CD14-positive monocyte (primary cell): Measurements from ENCODE around the gene RNF175. TPM values are rescaled to one million over a fixed set of nuclear protein-coding genes. Genes with fewer than 3 reads are reported as not detected.

Experiments
- DNase-seq, 3 donors: peaks; one replicate each; pipeline ENCODE4 v3.0.0-alpha.2; 2011 to 2022
- H2AFZ ChIP-seq: 2 replicates; pipeline ENCODE4 v1.6.0; 2012; ENCODE audit warnings: mild to moderate bottlenecking, low read depth, low read length, inconsistent platforms; ENCODE audit not compliant: insufficient read depth, poor library complexity, severe bottlenecking
- H3K27ac ChIP-seq, 2 donors: 1 replicate in 1 of 2; 2 replicates in 1 of 2; pipeline ENCODE4 v1.5.1; 2012 to 2013; ENCODE audit warnings: low read length in 2 of 2, control low read depth in 1 of 2, inconsistent platforms in 1 of 2, low read depth in 1 of 2, mild to moderate bottlenecking in 1 of 2
- H3K27me3 ChIP-seq, 2 donors: one replicate each; pipeline versions ENCODE4 v1.6.0 to v1.6.1; 2011 to 2013; ENCODE audit warnings: low read length in 2 of 2; ENCODE audit not compliant: control insufficient read depth in 2 of 2, insufficient read depth in 2 of 2
- H3K36me3 ChIP-seq, 2 donors: replicated peaks in 1 of 2; 1 replicate in 1 of 2; 2 replicates in 1 of 2; pipeline versions ENCODE4 v1.5.1 to v1.6.1; 2012 to 2013; ENCODE audit warnings: low read length in 2 of 2, control low read depth in 1 of 2, inconsistent platforms in 1 of 2, mild to moderate bottlenecking in 1 of 2; ENCODE audit not compliant: insufficient read depth in 2 of 2, control insufficient read depth in 1 of 2
- H3K4me1 ChIP-seq, 2 donors: 1 replicate in 1 of 2; 2 replicates in 1 of 2; pipeline versions ENCODE4 v1.5.1 to v1.6.1; 2012 to 2013; ENCODE audit warnings: low read length in 2 of 2, control low read depth in 1 of 2, inconsistent platforms in 1 of 2, mild to moderate bottlenecking in 1 of 2, moderate library complexity in 1 of 2; ENCODE audit not compliant: insufficient read depth in 2 of 2, control insufficient read depth in 1 of 2
- H3K4me2 ChIP-seq: replicated peaks from 2 replicates; pipeline ENCODE3; 2012; ENCODE audit warnings: low read length, moderate library complexity, mild to moderate bottlenecking; ENCODE audit not compliant: poor library complexity, severe bottlenecking; ENCODE audit errors: extremely low read depth
- H3K4me3 ChIP-seq, 3 experiments: fragments of 200-600 bp in 1 of 3; sonication (generic) in 1 of 3; replicated peaks in 1 of 3; 1 replicate in 2 of 3; 2 replicates in 1 of 3; pipeline ENCODE4 v1.5.1; 2011 to 2013; ENCODE audit warnings: low read length in 3 of 3, mild to moderate bottlenecking in 3 of 3, control low read depth in 2 of 3, low read depth in 2 of 3, inconsistent platforms in 1 of 3, moderate library complexity in 1 of 3
- H3K79me2 ChIP-seq: 2 replicates; pipeline ENCODE4 v1.6.0; 2012; ENCODE audit warnings: mild to moderate bottlenecking, control low read depth, inconsistent platforms, low read length, moderate library complexity; ENCODE audit not compliant: insufficient read depth
- H3K9ac ChIP-seq: 2 replicates; pipeline ENCODE4 v1.6.0; 2017; ENCODE audit warnings: low read length, mild to moderate bottlenecking; ENCODE audit not compliant: insufficient read depth, poor library complexity, severe bottlenecking
- H3K9me3 ChIP-seq, 2 donors: replicated peaks in 1 of 2; 1 replicate in 1 of 2; 2 replicates in 1 of 2; pipeline versions ENCODE4 v1.5.1 to v1.6.1; 2012 to 2013; ENCODE audit warnings: low read length in 2 of 2, control low read depth in 1 of 2; ENCODE audit not compliant: control insufficient read depth in 1 of 2, insufficient read depth in 1 of 2
- H4K20me1 ChIP-seq: 2 replicates; pipeline ENCODE4 v1.6.0; 2012; ENCODE audit warnings: mild to moderate bottlenecking, low read length, control low read depth, moderate library complexity; ENCODE audit not compliant: insufficient read depth
- H3K27ac Mint-ChIP-seq, 7 donors: one replicate each; pipeline ENCODE4 v1.8.0; 2020; ENCODE audit warnings: mild to moderate bottlenecking in 7 of 7, mixed read lengths in 7 of 7, moderate library complexity in 6 of 7, inconsistent platforms in 2 of 7
- H3K27me3 Mint-ChIP-seq, 3 donors: one replicate each; pipeline ENCODE4 v1.8.0; 2021 to 2022; ENCODE audit warnings: low read depth in 3 of 3, mild to moderate bottlenecking in 3 of 3, mixed read lengths in 3 of 3, moderate library complexity in 3 of 3, inconsistent platforms in 1 of 3
- H3K36me3 Mint-ChIP-seq, 2 donors: one replicate each; pipeline ENCODE4 v1.8.0; 2020; ENCODE audit warnings: mixed read lengths in 2 of 2, inconsistent platforms in 1 of 2, mild to moderate bottlenecking in 1 of 2
- H3K4me1 Mint-ChIP-seq: one replicate; pipeline ENCODE4 v1.8.0; 2020; ENCODE audit warnings: mild to moderate bottlenecking, mixed read lengths
- H3K4me3 Mint-ChIP-seq, 2 donors: one replicate each; pipeline ENCODE4 v1.8.0; 2020; ENCODE audit warnings: mild to moderate bottlenecking in 2 of 2, mixed read lengths in 2 of 2, moderate library complexity in 1 of 2
- H3K9me3 Mint-ChIP-seq, 7 donors: one replicate each; pipeline ENCODE4 v1.8.0; 2020 to 2022; ENCODE audit warnings: mixed read lengths in 7 of 7, mild to moderate bottlenecking in 6 of 7, moderate library complexity in 6 of 7, inconsistent platforms in 2 of 7
- WGBS: methylation state at CpG from one replicate; pipeline ENCODE4 v1.1.5; 2013; ENCODE audit warnings: missing lambda C conversion rate; ENCODE audit not compliant: insufficient coverage; 5-methylcytosine and 5-hydroxymethylcytosine counted together
- intact Hi-C, 2 donors: fragments of 100-400 bp; cut with micrococcal nuclease; formaldehyde crosslinking; loops; one replicate each; pipeline versions ENCODE4 v1.15.0 to v1.15.1; 2023
- polyA plus RNA-seq, 3 donors: library from polyadenylated mRNA; depleted of rRNA in 1 of 3; unstranded in 2 of 3; stranded (reverse) in 1 of 3; fragments of 300-500 nt in 2 of 3; fragments of >200 nt in 1 of 3; fragmentation: Illumina TruSeq in 2 of 3; gene quantifications; 1 replicate in 2 of 3; 2 replicates in 1 of 3; pipeline ENCODE4 v1.2.3, GENCODE V29; 2012 to 2021
- TF ChIP-seq, protein P1 (sequence below): fragments of 200-600 bp; IDR thresholded peaks from one replicate; pipeline ENCODE4 v1.8.0; 2022; ENCODE audit warnings: antibody characterized with exemption, mild to moderate bottlenecking

Gene RNF175
- polyA plus RNA-seq, 3 donors = 0.36 to 0.91 (median 0.55) TPM

DNA sequence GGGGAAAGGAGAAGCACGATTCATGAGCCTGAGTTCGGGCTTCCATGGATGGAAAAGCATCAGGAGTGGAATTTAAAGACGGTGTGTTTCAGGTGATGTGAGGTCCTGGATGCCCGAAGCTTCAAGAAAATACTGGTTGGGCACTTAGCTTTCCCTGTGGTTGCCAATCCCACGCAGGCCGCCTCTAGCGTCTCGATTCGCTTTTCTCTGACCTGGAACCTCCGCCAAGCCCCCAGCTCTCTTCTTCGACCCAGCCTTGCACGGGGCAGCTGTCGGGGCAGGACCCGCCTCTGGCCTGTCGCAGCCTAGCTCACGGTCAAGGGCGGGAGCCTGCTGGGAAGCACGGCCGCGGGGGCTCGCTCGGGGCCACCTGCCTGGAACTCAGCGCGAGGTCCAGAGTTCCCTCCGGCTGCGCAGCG lies 76.1 kb downstream of the RNF175 start:
- peak overlapping the region; percentile 93 to 98 (median 94) for H3K4me3 ChIP-seq
- peaks cover 32 to 67% of the 10 kb centered on the region in 2 donors for H3K4me1 ChIP-seq
- peak overlapping the region; percentile 98 for H3K9ac ChIP-seq
- Mint-ChIP-seq H3K4me1 (peaks cover 48% of the 10 kb centered on the region), H3K4me3 (peak overlapping the region; percentile 94 to 99), H3K9me3 (peaks cover 10 to 18% (median 12%) of the 10 kb centered on the region in 7 donors), H3K27me3 (peaks cover 0 to 4% (median 0%) of the 10 kb centered on the region in 3 donors), H3K36me3 (peaks cover 36 to 37% of the 10 kb centered on the region in 2 donors), H3K27ac (peak overlapping the region in 6 of 7 donors; percentile 80 to 94 (median 87))
- WGBS = 8% methylated on average over 26 of the region's 27 CpGs
- DNase-seq = no peak
- peaks cover 11 to 13% of the 10 kb centered on the region in 2 donors for H3K9me3 ChIP-seq
- intact Hi-C loops = loop anchor here in 1 of 2 donors (5.0 to 10.0 kb wide), 2 partner anchors 41 to 61 kb away; no protein-coding TSS in a partner anchor
- peaks cover 56% of the 10 kb centered on the region for H3K79me2 ChIP-seq
- no peaks in the 10 kb centered on the region for H3K27me3 ChIP-seq
- TF ChIP-seq, protein P1, sequence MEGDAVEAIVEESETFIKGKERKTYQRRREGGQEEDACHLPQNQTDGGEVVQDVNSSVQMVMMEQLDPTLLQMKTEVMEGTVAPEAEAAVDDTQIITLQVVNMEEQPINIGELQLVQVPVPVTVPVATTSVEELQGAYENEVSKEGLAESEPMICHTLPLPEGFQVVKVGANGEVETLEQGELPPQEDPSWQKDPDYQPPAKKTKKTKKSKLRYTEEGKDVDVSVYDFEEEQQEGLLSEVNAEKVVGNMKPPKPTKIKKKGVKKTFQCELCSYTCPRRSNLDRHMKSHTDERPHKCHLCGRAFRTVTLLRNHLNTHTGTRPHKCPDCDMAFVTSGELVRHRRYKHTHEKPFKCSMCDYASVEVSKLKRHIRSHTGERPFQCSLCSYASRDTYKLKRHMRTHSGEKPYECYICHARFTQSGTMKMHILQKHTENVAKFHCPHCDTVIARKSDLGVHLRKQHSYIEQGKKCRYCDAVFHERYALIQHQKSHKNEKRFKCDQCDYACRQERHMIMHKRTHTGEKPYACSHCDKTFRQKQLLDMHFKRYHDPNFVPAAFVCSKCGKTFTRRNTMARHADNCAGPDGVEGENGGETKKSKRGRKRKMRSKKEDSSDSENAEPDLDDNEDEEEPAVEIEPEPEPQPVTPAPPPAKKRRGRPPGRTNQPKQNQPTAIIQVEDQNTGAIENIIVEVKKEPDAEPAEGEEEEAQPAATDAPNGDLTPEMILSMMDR = no peak
- peaks cover 18 to 28% of the 10 kb centered on the region in 2 donors for H3K36me3 ChIP-seq
- H4K20me1 ChIP-seq = peaks cover 28% of the 10 kb centered on the region
- peak overlapping the region; percentile 77 to 96 for H3K27ac ChIP-seq
- H2AFZ ChIP-seq = peak overlapping the region; percentile 66
- H3K4me2 ChIP-seq = peak overlapping the region; percentile 82

DNA sequence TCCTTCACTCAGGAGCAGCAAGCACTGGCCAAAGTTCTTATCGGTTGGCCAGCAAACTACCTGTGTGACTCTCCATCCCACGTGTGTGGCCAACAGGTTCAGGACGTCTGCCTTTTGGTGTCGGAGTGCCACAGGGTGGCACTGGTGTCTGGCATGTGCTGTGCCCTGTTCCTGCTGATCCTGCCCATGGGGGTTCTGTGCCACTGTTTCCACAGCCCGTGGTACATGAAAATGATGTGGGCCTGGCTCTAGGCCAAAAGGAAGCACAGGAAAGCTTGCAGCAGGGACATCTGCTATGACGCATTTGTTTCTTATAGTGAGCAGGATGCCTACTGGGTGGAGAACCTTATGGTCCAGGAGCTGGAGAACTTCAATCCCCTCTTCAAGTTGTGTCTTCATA lies 80.3 kb downstream of the RNF175 start:
- TF ChIP-seq, protein P1 = no peak
- DNase-seq = peak; percentile 65 to 87 (median 74)
- H3K27me3 Mint-ChIP-seq = peaks cover 0 to 2% (median 0%) of the 10 kb centered on the region in 3 donors
- H3K27me3 ChIP-seq = no peaks in the 10 kb centered on the region
- peaks cover 48% of the 10 kb centered on the region for H3K4me1 Mint-ChIP-seq
- peaks cover 3 to 7% of the 10 kb centered on the region in 2 donors for H3K36me3 Mint-ChIP-seq
- peak overlapping the region; percentile 65 to 89 (median 82) for H3K27ac Mint-ChIP-seq
- peaks cover 11 to 18% (median 14%) of the 10 kb centered on the region in 7 donors for H3K9me3 Mint-ChIP-seq
- H3K36me3 ChIP-seq = peaks cover 0 to 6% of the 10 kb centered on the region in 2 donors
- peak overlapping the region; percentile 36 for H2AFZ ChIP-seq
- no peak overlapping the region for H3K9ac ChIP-seq
- H4K20me1 ChIP-seq = no peaks in the 10 kb centered on the region
- WGBS = 72% methylated on average over 4 of the region's 6 CpGs
- H3K4me3 Mint-ChIP-seq = no peak overlapping the region
- peak overlapping the region in 1 of 3 experiments; percentile 11 for H3K4me3 ChIP-seq
- peaks cover 7 to 8% of the 10 kb centered on the region in 2 donors for H3K9me3 ChIP-seq
- intact Hi-C loops = no loop called here
- H3K4me2 ChIP-seq = no peak overlapping the region
- H3K27ac ChIP-seq = peak overlapping the region; percentile 7 to 72
- peaks cover 42 to 55% of the 10 kb centered on the region in 2 donors for H3K4me1 ChIP-seq
- peaks cover 13% of the 10 kb centered on the region for H3K79me2 ChIP-seq
